HG03175 (cell line): ENCODE data around the gene SGF29.
"Not testable (repeated sequence)": the region's sequence is repeated elsewhere in the genome, so short reads cannot be mapped to it uniquely, and the experiment has no call there.

Experiments used
- ATAC-seq: cut with Tn5 transposase; IDR thresholded peaks from one replicate; pipeline ENCODE4 v1.9.1; 2021; ENCODE audit warnings: mild to moderate bottlenecking, moderate library complexity; ENCODE audit not compliant: unreplicated experiment

Gene SGF29

GRCh38 chr16:28553776-28554633 lies at the start of gene SGF29:
Gene SGF29 (plus strand): TSS chr16:28553920. CDS start chr16:28581070, 27,150 bp downstream.
- peak; percentile 82 for ATAC-seq

- no peak for ATAC-seq
Measured at GRCh38 chr16:28504707-28505404, 48.9 kb upstream of the SGF29 start.

GRCh38 chr16:28505489-28506137 lies 48.1 kb upstream of the SGF29 start:
- ATAC-seq = no peak

- no peak for ATAC-seq
Measured at GRCh38 chr16:28511031-28511430, 42.7 kb upstream of the SGF29 start.

GRCh38 chr16:28511801-28512789 lies 41.6 kb upstream of the SGF29 start:
- ATAC-seq = no peak

- ATAC-seq = no peak
Measured at GRCh38 chr16:28513484-28514181, 40.1 kb upstream of the SGF29 start.

- ATAC-seq = no peak
Measured at GRCh38 chr16:28514246-28514645, 39.5 kb upstream of the SGF29 start.

- ATAC-seq = no peak
Measured at GRCh38 chr16:28520672-28521071, 33.0 kb upstream of the SGF29 start.

GRCh38 chr16:28521436-28521835 lies 32.3 kb upstream of the SGF29 start:
- ATAC-seq = no peak

GRCh38 chr16:28522792-28523191 lies 30.9 kb upstream of the SGF29 start:
- ATAC-seq = no peak

- no peak for ATAC-seq
Measured at GRCh38 chr16:28524681-28525171, 29.0 kb upstream of the SGF29 start.

- no peak for ATAC-seq
Measured at GRCh38 chr16:28526201-28527099, 27.3 kb upstream of the SGF29 start.

- ATAC-seq = not testable (repeated sequence)
Measured at GRCh38 chr16:28527100-28527785, 26.5 kb upstream of the SGF29 start.

GRCh38 chr16:28527985-28528384 lies 25.7 kb upstream of the SGF29 start:
- ATAC-seq = no peak

GRCh38 chr16:28528463-28528867 lies 25.3 kb upstream of the SGF29 start:
- ATAC-seq = no peak

GRCh38 chr16:28529124-28529523 lies 24.6 kb upstream of the SGF29 start:
- ATAC-seq = no peak

- ATAC-seq = no peak
Measured at GRCh38 chr16:28531777-28532744, 21.7 kb upstream of the SGF29 start.
